ENCODE measurements around the gene ROR2.

ROR2 gene

DNA sequence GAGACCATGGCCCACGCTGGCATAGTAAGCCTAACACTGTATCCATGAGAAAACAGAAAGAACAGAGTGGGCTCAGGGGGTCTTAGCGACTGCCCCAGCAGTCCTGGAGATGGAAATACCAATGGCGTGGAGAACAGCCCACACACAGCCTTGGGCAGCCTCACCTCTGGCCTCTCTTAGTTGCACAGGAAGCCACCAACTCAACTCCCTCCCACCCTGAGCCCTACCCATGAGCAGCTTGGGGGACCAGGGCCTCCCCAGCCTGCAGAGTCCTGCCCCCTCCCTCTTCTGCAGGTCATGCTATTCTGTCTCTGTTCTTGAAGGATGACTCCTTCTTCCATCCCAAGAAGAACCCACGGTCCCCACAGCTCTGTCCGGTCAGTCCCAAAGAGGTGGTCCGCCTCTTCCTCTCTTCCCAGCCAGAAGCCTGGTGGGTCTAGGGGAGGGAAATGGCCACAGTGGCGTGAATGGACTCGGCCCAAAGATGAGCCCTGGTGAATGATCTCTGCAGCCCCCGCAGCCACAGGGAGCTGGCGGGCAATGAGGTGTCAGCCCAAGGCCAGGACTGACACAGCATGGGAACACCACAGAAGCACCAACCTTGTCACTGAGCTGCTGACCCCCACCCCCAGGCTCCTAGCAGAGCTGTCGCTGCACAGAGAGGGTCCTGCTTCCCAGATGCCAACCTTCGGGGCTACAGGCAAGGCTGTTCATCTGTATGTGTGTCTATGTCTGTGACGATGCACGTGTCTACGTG lies 131.2 kb downstream of the ROR2 start:
- no peak for DNase-seq (ENCODE audit: low read depth, low spot score)

DNA sequence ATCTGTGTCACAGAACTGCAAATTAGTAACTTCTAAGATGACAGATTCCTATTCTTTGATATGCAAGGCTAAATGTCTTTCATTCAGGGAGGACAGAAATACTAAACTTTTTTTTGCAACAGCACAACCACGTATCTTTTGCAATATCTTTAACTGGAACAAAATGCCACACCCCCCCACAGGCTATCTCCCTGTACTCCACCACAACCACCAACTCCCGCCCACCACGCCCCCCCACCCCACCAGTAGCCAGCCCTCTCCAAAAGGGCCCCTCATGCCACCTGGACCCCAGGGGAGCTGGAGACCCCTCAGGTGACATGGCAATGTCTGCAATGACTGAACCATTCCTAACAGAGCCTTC lies 131.8 kb downstream of the ROR2 start:
- DNase-seq (ENCODE audit: low read depth, low spot score): no peak

DNA sequence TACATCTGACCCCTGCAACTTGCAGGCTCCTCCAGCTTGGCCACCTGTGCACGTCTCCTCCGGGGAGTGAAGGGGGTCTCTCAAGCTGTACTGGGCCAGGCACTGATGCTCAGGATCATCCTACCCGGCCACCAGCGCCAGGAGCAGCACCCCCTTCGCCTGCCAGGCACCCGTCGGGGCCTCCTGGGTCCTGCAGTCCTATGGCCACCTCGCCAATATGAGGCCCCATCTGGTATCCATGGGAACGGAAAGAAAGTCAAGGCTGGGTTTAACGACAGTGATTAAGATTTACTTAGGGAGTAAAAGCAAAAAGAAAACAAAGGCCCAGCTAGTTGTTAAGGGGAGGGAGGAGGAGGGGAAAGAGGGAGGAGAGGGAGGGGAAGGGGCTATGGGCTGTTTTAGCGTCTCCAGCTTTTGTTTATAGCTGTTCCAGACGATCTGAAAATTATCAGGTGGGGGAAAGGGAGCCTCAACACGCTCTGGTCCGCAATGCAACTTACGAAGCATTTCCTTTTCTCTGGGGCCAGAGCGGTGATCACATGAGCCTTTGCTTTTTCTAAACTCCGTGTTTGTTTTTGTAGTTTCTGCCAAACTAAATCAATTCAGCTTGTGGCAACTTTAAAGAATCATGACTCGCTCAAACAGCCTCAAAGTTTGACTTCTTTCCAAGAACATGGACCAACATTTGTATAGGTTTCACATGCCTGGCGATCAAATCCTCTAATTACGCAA lies 132.4 kb downstream of the ROR2 start:
- peak; percentile 69 for DNase-seq (ENCODE audit: low read depth, low spot score)

DNA sequence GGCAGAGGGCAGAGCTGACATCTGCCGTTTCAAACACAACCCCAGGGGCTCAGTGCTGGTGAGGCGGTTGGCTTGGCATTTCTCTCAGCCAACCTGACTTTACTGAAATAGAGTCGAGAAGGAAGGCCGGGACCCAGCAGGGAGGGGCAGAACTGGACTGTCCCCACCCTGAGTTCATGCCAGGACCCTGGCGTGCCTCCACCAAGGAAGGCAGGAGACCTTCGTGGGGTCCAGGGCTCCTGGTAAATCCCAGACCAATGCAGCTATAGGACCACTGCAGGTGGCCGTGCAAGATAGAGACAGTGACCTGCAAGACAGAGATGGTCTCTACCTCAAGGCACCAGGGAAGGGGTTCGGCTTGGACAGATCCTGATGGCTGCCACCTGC lies 132.9 kb downstream of the ROR2 start:
- DNase-seq (ENCODE audit: low read depth, low spot score): no peak

DNA sequence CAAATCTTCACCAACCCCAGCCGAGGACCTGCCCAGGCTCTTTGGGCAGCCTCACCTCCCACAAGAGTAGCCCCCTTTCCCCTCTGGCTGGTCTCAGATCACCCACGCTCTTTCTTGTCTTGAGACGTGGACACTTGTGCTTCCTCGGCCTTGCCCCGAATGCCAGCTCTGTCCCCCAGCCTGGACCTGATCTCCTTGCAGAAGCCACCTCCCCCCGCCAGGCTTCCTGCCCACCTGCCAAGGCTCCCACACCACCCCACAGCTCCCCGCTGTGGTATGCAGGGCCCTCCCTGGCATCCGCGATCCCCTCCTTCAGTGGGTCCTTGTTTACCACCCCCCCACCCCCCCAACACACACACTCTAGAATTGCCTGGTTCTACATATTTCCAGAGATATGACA lies 133.7 kb downstream of the ROR2 start:
- DNase-seq (ENCODE audit: low read depth, low spot score): no peak

DNA sequence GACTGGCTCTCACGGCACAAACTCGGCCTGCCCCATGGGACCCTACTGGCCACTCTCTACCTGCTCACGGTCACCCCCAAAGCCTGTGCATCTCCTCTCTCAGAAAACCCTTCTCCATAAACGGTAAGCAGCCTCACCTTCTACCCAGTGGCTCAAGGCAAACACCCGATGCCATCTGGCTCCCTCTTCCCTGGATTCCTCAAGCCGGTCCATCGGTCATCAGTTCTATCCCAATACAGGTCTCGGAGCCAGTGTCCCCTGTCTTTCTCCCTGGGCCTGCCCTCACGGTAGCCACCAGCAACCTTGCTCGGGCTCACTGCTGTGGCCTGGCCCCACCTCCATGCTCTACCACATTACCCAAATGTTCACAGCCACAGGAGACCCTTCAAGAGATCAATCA lies 134.1 kb downstream of the ROR2 start:
- no peak for DNase-seq (ENCODE audit: low read depth, low spot score)

DNA sequence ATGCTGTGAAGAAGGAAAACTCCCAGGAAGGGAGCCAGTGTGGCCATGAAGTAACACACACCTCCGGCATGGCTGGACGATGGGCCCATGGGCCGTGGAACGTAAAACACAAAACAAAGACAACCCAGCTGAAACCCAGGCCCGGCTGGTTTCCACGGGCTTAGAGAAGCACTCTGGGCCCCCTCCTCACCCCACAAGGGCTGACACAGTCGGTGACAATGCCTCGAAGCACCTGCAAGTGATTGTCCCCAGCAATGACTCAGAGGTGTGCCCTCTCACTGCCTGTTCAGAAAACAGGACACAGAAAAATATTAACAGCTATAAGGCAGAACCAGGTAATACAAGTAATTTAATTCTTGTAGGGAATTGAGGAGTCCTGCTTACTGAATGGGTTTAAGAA lies 135.3 kb downstream of the ROR2 start:
- no peak for DNase-seq (ENCODE audit: low read depth, low spot score)

DNA sequence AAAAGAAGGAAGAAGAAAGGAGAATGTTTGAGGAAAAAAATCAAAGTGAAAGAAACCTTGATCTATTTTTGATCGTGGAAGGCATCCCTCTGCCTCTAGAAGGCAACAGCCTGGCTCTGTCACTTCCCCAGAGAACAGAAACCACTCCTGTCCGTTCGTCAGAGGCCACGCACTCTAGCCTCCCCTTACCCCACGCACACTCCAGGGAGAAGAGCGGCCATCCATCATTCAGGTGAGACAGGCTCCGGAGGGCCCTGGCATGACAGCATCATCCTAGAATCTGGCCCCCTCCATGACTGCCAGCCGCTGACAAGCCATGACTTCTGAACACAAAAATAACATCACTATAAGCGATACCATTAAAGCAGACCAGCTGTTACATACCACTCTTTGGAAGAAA lies 135.8 kb downstream of the ROR2 start:
- DNase-seq (ENCODE audit: low read depth, low spot score): no peak

DNA sequence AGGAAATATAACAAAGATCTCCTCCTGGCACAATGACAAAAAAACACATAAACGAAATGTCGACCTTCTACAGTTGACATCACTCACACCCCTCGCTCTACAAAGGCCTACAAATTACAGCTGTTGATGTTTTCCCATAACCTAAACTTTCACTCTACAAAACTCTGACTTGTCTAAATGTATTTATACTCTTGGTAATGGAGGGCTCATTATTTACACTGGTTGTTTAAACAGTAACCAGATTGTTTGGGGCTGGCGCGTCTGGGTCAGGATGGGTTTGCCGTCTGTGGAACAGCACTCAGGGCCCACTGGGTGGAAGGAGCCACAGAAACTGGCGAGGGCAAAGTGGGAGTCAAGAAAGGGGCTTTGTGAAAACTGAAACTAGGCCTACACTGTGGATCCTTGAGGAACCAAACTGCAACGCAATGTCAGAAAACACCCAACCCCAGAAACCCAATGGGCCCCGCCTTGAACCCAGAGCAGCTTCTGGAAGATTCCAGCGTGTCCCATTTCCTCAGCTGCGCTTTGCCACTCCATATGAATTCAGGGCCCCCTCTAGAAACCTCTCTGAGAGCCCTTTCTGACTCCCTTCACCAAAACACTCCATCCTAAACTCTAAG lies 136.7 kb downstream of the ROR2 start:
- no peak for DNase-seq (ENCODE audit: low read depth, low spot score)

DNA sequence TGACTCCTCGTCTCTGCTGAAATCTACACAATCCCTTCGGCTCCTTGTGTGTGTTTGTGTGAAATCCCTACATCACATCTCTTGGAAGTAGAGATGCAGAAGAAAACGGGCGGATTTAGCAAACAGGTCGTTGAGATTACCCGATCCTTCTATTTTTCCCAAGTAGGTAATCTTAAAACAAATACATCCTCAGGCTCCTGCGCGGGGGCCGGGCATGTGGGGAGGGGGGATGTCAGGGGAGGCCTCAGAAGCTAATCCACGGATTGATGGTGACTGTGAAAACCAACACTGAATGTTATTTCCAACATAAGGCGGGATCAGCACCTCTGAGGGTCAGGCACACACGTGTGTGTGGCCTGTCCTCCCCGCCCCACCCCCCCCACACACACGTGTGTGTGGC lies 137.8 kb downstream of the ROR2 start:
- DNase-seq (ENCODE audit: low read depth, low spot score): no peak

DNA sequence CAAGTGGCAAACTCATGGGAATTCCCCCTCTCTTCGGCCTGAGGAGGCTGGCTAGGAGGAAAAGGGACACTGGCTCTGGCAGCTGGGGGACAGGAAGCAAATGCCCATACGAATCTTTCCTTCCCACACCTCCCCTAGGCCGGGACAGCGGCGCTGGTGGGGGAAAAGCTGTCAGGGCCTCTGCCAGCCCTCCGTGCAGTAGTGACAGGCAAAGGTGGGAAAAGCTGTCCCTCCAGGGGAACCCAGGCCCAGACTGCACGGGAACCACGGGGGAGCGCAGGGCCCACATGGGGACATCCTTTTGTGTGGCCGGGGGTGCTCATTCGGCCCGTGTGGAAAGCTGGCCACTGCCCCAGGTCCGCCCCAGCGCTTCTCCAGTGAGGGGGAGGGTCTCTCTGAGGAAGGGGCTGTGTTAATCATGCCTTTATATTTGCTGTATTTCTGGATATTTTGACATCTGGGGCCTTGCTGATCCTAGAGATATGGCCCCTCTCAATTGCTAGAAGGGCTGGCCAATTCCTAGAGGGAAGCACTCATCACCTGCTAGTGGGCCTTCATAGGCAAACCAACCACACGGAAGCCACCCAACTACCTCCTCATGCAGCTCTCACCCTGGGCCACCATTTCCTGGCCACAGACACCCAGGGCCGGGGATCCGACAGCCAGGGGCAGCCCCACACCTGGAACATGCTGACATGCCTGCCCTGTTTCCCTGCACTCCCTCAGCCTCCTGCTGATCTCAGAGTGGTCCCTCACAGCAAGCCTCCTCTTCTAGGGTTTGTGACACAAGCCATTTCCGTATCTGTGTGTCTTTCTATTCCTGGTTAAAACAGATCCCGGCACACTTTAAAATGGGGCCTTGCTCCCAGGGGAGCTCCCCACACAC lies 138.8 kb downstream of the ROR2 start:
- no peak for DNase-seq (ENCODE audit: low read depth, low spot score)

DNA sequence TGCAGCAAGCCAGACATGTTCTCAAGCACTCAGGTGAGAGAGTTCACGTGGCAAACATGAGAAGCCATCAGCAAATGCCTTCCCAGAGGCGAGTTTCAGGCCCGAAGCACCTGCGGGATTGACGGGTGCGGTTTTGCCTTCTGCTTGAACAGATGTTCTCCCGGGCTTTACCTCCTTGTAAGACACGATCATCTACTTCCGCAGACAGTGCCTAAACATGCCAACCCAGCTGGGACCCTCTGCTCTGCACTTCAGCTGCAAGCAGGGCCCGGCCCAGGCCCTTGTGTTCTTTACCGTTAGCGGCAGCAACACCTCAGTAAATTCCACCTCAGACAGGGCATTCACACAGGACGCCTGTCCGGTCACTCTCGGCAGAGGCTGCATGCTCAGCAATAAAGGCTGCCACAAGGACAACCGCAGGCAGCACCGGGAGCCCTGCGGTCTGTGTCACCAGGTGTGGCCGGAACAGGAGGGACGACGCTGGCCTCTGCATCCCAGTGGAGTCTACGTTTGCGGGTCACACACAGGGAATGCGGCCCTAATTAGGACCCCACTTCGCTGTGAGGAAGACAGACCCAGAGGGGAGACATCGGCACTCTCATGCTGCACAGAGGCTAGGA lies 139.6 kb downstream of the ROR2 start:
- no peak for DNase-seq (ENCODE audit: low read depth, low spot score)

DNA sequence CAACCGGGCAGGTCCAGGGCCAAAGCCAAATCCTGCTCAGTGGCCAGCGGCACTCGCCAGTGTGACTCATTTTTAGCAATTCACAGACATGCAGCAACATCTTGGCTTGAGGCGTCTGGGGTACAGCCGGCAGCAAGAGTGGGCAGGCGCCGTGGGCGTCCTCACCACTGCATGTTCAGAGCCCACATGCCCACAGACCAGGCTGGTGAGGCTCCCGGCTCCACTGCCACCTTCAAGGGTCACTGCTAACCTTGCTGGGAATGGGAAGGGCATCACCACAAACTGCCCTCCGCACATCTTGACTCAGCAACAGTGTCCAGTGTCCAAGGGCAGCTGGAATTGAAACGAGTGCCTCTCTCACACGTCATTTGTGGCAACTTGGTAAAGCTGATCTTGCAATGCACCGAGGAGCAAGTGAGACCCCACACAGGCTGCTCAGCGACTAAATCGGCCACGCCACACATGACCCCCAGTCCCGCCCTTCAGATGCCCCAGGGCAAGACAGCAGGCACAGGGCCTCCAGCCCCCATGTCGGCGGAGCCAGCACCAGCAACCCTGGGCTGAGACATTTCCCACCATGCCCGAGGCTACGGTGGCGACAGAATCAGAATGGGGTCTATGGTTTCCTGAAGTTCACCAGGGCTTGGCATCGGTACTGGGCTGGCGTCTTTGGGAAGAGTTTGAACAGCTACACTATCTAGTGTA lies 140.3 kb downstream of the ROR2 start:
- DNase-seq (ENCODE audit: low read depth, low spot score): no peak

DNA sequence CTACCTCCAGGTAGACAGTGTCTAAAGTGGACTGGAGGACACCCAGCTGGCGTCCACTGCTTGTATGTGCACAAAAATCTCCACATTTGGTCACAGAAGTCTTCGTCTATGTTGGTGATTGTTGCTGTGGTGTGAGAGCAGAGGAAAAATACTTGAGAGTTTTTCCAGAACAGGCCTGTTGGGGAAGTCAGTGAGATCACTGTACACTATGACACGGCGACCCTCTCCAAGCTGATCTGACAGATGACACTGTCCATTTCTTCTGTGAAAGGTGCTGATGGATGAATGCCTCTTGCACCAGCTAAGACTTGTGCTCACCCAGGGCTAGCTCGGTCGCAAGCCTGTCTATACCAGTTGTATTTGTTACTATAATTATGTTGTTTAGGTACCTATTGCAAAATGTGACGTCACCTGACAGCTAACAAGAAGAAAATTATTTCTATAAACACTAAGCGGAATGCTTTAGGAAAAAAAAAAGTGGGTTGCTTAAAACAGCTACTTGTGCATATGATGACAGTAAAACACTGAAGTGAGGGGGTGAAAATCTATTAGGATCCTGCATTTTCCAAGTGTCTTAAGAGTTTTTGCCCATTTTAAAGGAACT lies 142.3 kb downstream of the ROR2 start:
- no peak for DNase-seq (ENCODE audit: low read depth, low spot score)

DNA sequence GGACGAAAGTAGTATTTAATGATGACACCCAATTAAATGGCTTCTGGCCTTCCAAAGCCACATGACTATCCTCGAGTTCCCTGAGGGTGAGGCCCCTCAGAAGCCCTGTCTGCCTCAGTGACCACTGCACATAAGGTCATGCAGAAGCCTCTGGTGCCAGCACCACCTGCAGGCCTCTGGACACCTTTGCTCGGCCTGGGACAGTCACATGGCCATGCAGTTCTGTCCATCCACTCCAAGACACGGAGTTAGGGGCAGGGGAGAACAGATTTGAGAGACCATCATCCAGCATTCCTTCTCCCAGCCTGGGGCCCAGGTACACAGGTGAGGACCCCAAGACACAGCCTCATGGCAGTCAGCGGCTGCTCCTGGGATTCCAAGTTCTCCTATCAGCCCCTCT lies 145.0 kb downstream of the ROR2 start:
- no peak for DNase-seq (ENCODE audit: low read depth, low spot score)

DNA sequence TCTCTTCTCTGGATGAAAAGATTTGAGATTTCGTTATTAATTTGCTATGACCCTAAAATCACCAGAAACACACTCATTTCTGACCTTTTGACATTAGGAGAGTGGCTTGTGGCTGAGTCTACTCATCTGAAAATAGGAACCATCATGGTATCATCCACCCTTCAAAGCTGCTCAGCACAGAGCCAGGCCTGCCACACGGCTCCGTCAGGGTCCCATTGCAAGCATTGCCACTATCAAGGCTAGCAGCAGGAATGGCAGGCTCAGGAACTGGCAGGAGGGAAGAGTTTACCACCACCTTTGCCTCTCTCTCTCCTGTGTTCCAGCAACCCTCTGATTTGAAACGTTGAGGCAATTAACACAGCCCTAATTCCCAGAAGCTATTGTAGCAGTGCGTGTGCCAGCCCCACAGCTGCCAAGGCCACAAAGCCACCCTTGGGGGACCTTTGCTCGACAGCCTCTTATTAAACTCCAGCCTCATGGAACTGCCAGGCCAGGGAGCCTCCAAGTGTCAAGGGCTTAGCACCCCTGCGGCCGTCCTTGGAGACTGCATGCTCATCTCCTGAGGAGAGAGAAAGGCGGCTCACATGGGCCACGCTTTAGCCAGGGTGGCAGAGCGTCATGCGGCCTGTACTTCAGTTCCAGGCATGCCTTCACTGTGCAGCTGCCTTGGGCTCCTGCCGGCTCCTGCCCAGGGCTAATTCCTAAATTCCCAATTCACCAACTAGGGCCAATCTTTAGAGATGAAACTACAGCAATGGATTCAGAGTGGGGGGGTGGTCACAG lies 145.9 kb downstream of the ROR2 start:
- no peak for DNase-seq (ENCODE audit: low read depth, low spot score)

DNA sequence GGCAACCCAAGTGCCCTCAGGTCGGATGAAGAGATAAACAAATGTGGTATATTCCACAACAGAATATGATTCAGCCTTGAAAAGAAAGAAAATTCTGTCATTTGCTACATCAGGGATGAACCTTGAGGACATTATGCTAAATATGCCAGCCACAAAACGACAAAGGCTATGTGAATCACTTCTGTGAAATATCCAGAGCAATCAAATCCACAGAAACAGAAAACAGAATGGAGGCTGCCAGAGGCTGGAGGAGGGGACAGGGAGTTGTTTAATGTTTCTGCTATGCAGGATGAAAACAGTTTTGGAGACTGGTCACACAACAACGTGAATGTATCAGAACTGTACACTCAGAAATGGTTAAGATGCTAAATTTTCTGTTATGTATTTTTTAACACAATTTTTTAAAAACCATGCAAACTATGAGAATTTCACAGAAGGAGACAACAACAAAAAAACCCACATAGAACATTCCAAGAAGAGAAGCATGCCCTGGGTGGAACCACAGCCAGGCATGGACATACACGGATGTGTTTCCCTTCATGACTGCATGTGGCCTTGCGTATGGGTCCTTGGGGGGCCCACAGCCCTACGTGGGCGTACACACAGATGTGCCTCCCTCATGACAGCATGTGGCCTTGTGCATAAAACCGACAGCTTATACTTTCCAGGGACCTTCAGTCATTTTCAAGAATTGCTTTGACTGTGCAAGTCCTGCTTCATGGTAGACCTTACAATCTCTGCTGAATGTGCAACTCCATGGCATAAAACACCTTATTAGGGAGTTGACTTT lies 146.7 kb downstream of the ROR2 start:
- DNase-seq (ENCODE audit: low read depth, low spot score): no peak

DNA sequence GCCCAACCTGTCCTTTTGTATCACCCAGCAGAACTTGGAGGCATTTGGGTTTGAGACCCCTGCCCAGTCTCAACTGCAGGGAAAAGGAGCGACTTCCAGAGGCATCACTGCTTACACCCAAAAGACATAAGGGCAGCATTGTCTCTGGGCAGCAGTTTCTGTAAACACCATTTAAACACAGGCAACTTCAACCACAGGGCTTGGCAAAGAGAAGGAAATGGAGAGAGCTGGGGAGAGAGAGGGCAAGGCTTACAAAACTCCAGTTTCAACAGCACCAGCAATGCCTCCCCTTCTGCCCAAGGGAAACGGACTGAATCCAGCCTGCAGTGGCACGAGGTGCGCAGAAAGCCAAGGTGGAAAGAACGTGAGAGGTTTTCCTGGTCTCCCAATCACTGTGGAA lies 147.6 kb downstream of the ROR2 start:
- no peak for DNase-seq (ENCODE audit: low read depth, low spot score)

DNA sequence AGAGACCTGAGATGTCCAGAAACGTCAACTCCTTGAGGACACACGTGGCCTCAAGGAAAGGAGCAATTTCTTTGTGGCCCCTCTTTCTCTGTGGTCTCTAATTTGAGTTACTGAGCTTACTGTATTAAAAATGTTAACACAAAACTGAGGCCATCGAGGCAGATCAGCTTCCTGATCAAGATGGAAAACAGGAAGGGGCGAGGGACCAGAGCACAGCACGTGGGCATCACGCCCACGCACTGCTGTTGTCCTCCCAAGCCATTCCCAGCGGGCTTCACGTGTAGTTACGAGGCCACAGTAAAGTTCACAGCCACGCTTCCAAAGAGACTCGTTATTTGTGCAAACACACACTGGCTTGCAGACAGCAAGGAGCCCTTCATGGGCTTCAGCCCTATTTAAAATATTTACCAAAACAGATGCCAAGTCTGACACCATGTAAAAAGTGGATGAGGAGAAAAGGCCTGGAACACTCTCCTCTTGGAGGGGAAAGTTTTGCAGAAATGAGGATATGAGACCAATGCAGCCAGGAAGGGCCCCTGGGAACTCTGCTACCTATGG lies 149.5 kb downstream of the ROR2 start:
- no peak for DNase-seq (ENCODE audit: low read depth, low spot score)
